CD4-positive, alpha-beta T cell treated with Interleukin-15 for 4 hours (primary cell): ENCODE data around the gene LIPA.
A peak's percentile ranks its signal among the peaks of the same experiment; 100 is the strongest.
"Not testable (repeated sequence)": the region's sequence is repeated elsewhere in the genome, so short reads cannot be mapped to it uniquely, and the experiment has no call there.

Experiments used
- DNase-seq: peaks from one replicate; pipeline ENCODE4 v3.0.0-alpha.2; 2020; ENCODE audit warnings: low spot score

The LIPA gene

DNA sequence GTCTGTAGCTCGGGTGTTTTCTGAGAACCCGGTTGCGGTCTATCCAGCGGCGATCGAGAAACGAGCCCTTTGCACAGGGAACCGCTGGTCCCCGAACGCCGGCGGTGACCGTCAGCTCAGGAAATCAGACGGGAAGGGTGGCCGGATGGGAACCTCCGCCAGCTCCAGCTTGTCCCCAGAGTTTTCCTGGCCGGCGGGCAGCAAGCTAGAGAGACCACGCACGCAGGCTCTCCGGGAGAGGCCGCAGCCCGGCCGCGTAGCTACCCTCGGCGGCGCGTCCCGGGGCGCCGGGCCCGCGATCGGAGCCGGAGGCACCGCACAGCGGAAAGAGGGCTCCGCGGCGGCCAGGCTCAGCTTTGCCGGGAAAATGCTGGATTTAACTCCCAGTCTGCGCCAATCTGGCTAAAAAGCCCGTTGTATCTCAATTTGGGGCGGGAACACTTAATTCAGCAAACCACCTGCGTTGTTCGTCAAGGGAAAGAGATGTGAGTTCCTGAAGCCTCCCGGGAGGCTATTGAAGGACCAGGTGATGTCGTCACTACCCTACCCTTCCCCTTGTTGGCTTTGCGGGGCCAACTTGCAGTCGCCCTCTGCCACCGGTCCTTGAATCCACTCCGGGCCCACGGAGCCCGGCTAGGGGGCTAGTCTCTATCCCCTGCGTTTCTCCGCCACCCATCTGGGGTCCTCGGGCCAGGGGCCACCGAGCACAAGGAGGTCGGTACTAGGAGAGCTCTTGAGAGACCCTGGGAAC is 43.6 kb downstream of the LIPA start:
- DNase-seq = no peak

DNA sequence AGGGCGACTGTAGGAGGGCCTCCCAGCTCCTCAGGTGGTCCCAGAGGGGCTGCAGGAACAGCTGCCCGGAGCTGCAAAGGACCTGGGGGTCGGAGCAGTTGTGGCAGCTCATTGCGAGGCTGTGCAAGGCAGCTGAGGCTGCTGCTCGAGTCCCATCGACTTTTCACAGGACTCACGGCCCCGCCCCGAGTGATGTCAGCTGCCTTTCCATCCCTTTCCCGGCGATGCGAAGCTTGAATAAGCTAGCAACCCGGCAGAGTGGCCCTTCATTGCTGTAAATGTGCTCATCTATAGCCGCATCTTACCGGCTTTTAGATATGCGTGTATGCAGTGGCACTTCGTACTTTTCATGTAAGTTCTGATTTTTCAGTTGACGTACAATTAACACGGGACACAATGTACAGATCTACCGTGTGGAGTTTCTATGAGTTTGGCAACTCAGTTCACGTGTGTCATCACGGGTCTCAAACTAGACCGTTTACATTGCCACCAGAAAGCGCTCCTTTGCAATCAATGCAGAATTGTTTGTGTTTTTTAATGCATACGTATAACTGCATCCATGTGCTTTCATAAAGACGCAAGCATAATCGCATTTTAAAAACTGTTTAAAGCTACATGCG is 44.3 kb downstream of the LIPA start, which contains the start of gene CH25H:
Gene CH25H (minus strand): TSS at position 137 of the 620 bp plus-strand sequence. CDS start 25 bp downstream, at position 112.
- peak; percentile 29 for DNase-seq

DNA sequence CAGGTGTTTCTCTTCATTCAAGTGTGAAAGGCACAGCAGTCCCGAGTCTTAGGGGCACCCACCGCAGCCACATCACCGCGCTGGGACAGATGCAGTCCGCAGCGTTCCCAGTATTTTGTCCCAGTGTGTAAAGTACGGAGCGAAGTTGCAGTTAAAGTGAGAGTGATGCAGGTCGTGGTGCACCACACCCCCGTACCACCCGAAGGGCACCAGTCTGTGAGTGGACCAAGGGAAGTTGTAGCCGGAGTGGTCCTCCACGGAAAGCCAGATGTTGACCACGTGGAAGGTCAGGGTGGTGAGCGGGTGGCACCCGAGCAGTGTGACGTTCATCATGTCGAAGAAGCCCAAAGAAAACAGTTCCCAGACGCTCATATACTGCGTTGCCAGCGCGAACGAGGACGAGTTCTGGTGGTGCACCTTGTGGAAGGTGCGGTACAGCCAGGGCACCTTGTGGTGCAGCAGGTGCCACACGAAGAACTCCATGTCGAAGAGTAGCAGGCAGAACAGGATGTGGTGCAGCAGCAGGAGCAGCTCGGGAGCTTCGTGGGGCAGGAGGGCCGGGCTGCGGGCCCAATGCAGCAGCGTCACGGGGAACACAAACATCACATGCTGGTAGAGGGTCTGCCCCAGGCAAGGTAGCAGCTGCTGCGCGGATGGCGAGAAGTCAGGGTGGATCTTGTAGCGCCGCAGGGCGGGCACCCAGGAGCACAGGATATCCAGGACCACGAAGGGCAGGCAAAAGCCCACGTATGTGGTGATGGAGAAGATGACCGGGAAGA is 45.0 kb downstream of the LIPA start:
- peak; percentile 33 for DNase-seq

DNA sequence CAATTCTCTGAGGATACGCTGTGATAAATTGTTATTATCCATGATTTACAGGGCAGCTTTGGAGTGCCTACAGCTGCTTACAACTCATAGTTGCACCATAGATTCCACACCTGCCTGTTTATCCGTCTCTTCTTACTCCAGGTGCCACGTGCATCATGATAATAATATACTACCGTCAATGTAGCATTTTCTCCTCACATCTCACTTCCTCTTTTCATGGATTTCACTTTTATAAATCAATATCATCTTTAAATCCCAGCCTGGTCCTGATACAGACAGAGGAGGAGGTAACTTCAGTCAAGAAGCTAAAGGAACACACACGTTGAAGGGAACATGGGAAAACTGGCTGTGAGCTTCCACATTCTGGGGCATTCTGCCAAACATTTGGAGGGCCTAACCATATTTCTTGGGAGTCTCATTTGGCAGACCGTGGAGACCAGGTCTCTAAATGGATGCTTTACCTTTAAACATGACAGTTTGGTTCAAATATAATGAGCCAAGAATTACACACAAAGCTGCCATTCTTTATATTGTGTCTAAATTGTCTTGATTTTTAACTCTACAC is 46.9 kb downstream of the LIPA start:
- no peak for DNase-seq

DNA sequence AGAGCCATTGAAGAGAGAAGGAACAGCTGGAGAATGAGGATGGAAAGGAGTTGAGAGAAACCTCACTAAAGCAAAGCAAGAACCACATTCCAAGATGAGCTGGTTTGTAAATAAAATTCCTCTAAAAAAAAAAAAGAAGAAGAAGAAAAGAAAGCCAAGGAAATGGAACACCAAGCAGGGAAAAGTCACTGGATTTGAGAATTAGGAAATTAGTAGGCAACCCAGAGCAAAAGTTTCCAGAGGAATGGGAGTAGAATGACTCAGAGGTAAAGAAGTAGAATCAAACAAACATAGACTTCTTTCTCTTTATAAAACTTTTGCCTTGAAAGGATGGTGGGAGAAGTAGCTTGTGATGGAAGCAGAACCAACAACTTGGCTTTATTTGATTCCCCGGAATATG is 48.3 kb downstream of the LIPA start:
- no peak for DNase-seq

DNA sequence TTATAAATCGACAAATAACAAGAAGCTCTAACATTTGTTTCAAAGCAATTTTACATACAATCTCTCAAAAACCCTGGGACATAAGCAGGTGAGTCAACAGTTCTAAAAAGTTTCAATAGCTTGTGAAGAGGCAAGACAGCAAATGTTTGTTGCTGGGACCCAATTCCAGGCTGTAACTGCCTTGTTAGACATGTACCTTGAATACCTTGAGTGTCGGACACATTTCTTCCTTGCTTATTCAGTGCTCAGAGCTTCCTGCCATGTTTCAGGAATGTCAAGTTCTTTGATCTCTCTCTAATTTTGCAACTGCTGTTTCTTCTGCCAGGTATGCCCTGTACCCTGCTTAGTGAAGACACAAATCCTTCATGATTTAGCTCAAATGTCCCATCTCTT is 49.5 kb downstream of the LIPA start:
- no peak for DNase-seq

DNA sequence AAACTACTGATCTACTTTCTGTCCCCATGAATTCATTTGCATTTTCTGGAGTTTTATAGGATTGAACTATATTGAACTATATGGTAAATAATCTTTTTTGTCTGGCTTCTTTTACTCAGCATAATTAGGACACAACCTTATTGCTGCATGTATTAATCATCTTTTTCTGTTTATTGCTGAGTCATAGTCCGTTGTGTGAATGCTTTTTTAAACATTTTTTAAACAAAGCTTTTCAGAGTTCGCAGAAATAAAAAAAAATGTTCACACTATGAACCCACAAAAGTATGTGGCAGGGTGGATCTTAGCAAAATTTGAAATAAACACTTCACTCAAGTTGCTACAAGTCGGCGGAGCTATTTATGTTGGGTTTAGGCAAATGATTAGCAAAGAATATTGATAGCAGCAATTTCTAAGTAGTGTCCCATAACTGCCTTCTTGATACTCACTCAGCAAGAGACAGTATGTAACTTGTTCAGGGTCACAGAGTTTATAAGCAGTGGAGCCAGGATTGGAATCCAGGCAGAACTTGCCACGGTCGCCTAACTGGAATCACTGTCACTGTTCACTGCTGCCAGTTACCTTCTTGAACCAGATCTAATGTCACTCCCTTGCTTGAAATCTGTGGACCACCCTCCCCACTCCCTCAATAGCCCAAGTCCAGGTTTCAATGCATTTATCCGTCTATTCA is 50.1 kb downstream of the LIPA start:
- DNase-seq = no peak

DNA sequence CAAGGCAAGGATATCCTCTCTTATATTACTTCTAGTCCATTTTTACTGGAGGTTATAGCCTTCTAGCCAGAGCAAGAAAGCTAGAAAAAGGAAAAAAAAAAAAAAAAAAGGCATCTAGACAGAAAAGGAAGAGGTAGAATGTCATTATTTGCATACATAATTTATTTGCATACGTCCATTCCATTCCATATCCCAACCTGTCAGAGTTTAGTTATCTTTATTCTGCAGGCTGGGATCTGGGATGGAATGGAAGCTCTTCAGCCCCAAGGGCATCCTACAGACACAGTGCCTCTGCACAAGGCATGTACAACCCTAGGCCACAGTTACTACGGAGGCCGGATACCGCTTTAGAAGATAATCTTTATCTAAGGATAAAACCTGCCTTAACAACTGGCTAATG is 54.1 kb downstream of the LIPA start:
- no peak for DNase-seq

DNA sequence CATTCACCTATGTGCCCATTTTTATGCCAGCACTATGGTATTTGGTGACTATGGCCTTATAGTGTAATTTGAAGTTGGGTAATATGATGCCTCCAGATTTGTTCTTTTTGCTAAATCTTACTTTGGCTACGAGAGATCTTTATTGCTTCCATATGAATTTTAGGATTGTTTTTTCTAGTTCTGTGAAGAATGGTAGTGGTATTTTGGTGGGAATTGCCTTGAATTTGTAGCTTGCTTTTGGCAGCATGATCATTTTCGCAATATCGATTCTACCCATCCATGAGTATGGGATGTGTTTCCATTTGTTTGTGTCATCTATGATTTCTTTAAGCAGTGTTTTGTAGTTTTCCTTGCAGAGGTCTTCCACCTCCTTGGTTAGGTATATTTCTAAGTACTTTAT is 60.3 kb downstream of the LIPA start:
- not testable (repeated sequence) for DNase-seq

DNA sequence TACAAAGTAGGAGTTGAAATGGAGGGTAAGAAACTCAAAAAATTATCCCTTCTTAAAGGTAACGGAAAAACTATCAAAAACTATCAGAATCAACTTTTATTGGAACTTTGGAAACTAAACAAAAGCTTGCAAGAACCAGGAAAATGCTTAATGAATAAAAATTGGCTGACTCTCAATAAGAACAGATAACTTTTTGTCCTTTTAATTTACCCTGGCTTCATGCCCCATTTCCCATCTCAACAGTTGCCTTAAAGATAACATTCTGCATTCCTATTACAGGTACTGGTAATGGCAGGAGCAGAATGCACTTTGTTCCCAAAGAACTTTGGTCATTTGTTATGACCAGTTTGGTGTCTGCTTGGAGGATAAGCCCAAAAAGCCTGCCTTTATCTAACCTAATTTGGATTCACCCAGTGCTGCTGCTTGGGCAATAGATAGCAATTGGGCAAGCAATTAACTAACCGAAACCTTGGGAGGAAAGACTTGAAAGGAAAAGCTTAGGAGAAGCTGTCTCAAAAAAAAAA is 62.3 kb downstream of the LIPA start:
- DNase-seq = no peak

DNA sequence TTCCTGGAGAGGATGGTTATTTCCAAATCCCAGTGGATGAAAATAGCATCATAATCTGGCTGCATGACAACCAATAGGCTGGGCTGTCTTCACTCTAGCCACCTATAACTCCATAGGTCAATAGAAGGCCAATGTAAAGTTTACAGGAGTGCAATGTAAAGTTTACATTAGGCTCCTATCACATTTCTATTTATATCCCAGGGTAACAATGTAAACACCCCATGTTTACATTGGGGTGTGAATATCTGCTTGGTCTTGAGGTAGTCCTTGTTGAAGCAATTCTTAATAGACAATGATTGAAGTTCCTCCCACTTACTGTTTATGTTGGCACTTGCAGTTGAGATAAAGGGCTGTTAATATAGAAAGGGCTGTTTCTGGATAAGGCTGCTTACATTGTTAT is 65.9 kb downstream of the LIPA start:
- no peak for DNase-seq

DNA sequence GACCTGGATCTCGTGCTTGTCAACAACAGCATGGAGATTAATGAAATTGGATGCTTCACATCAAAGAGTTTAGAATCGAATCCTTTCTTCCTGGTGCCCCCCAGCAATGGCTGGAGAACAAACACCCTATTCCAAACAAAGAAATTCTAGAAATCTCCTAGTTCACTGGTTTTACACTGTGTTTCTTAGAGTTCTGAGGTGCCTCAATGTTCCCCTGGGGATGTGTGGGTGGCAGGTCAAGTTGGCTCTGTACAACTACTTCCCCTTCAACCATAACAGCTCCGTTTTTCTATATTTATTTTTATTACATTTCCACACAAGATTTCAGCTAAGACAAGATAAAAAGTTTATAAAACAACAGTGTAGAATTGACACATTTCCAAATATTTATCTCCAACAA is 66.9 kb downstream of the LIPA start:
- DNase-seq = no peak

DNA sequence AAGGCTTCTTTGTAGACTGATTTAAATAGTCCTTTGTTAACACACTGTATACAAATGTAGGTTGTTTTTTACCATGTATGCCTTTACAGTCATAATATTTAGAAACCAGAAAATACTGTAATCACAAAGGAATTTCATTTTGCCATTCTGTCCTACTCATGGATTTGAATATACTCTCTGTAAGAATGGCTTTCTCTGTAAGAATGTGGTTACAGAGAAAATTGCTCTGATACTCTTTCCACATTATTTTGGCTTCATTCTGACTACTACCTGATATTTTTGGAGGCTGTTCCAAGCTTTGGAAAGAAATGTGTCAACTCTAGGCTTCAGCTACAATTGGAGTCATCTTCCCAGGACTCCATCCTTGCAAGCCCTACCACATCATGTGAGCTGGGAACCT is 68.0 kb downstream of the LIPA start:
- DNase-seq = no peak

DNA sequence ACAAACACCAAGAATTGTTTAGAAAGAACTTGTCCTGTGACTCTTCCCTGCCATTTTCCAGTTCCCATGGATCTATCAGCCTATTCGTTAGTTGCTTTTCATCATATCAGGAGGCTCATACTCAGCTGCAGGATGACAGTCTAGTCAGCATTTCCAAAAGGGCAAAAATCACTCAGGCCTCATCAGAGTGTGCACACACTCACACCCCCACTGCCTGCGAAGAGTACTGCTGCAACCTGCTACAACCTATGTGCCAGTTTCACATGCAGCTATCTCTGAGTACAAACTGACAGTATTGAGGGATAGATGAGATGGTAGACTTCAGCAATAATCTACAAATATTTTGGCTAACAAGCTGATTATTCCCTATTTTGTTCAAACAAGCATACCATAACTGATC is 68.7 kb downstream of the LIPA start:
- no peak for DNase-seq

DNA sequence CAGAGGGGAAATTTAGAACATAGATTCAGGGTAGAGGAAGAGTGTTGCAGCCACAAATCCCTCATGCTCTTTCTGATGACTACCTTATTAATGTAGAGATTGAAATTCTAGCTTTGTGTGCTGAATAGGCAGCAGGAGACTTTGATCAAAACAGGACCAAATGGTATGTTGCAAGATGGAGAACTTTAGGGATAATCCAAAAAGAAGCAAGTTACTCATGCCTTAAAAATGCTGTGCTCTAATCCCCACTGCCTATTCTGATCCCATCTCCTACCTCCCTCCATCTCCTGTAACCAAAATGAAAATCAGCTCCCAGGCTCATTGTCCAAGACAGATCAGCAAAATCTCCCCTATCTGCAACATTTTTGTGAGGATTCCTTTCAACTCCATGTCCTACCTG is 75.8 kb downstream of the LIPA start:
- DNase-seq = no peak

DNA sequence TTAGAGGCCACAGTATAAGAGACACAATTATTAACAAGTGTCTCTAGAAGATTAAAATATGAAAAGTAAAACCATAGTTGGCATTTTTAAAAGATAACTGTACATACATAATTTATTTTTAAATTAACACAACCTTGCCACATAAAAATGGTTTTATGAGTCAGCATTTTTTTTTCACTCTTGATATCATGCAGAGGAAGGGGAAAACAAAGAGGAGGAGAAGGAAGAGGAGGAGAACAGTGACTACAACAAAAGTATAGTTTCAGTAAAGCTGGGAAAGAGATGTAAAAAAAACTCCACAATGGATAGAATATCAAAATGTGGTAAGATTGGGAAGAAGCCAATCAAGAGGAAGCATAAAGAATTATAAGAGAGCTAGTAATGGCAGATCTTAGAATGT is 78.5 kb downstream of the LIPA start:
- DNase-seq = no peak

DNA sequence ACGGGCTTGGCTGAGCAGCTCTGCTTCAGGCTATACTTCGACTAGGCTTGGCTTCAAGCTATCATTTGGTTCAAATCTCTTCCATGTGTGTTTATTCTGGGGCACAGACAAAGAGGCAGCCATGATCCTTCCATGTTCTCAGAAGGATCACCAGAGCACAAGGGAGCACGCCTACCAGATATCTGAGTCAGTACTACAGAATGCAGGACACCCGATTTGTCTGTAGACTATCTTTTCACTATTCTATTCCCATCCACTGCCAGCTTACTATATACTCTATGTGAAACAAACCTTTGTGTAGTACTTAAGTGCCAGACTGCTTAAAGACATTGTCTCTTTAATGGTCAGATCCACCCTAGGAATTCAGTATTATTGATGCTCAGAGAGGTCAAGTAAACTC is 79.6 kb downstream of the LIPA start:
- no peak for DNase-seq

DNA sequence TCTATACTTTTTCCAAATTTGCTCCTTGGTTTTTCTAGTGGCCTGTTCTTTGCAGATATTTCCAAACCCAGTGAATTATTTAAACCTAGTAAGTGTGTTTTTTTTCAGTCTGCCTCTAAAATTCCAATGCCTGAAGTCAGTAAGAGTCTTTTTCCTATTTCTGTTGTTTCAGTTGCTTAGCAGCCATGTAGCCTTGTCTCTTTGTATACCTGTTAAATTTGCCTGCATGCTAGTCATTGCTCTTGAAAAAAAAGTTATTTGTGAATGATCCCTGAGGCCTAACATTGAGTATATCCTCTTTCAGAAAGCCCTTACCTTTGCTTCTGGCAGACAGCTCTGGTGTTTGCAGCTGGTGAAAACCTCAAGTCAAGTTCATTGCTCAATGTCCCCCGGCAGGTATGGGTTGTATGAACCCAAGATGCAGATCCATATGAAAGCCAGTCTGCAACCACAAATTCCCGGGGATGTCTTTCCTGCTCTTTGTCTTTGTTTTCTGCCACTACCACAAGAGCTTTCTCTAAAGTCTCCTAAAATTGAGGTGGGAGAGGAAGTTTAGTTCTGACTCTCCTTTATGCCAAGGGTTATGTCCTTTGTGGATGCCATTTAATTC is 80.2 kb downstream of the LIPA start:
- no peak for DNase-seq

DNA sequence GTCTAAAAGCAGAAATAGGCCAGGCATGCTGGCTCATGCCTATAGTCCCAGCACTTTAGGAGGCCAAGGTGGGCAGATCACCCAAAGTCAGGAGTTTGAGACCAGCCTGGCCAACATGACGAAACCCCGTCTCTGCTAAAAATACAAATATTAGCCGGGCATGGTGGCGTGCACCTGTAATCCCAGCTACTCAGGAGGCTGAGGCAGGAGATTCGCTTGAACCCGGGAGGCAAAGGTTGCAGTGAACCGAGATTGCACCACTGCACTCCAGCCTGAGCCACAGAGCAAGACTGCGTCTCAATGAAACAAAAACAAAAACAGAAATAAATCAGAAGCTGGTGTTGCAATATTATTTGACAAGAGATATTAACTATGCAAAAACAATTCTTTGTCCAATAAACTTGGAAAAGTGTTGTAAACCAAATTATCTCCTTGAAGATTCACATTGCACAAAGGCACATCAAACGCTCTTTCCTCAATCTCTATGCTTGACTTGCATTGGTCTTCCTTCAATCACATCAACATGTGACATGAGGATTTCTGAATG is 83.1 kb downstream of the LIPA start:
- not testable (repeated sequence) for DNase-seq

DNA sequence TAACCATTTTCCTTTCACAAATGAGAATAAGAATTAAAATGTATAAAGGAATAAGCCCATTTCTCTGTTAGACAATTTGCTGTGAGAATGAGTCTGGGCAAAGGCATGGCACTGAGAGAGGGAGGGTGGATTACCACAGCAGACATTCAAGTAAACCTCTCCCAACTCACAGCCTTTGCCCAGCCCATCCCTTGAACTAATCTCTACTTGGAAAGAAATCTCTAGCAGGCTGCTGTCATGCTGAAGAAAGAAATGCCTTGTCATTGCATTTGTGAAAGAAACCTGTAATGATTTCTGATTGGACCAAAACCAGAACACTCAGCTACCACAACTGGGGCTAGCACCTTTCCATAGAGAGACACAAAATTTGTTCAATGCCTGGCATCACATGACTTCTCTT is 83.7 kb downstream of the LIPA start:
- no peak for DNase-seq

DNA sequence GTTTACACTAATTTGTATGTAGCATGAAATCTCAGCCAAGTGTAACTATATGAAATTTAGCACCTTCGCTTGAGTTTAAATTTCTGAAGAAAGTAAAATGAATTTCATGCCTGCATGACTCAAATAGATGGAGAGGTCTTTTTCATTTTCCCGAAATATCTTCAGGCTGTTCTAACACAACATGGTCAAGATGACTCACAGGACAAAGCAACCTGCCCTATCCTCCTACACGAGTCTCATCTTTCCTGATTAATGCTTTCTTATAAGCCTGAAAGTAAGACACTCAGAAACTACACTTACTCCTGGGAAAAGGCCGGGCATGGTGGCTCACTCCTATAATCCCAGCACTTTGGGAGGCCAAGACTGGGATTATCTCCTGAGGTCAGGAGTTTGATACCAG is 85.7 kb downstream of the LIPA start:
- no peak for DNase-seq
